Endothelial cell of umbilical vein (primary cell): ENCODE results near the gene TADA2B. TPM values are rescaled to one million over a fixed set of nuclear protein-coding genes. Genes with fewer than 3 reads are reported as not detected.

Source experiments
- BruUV-seq: library from RNA; stranded (reverse); fragments of 400-500 nt; replicated peaks from 2 replicates; lab custom pipeline; 2021; lab: Mats Ljungman, UMichigan
- CTCF ChIA-PET: fragments of 300-600, 350-600 bp; sonication (Branson Sonifier 250); formaldehyde crosslinking; loops from one replicate; lab custom pipeline; 2021; ENCODE audit warnings: antibody characterized with exemption, inconsistent platforms; lab: Charles Lee
- POLR2A ChIA-PET: fragments of 300-600, 350-600 bp; sonication (Branson Sonifier 250); formaldehyde crosslinking; loops from one replicate; lab custom pipeline; 2021; ENCODE audit warnings: antibody characterized with exemption, inconsistent platforms; lab: Charles Lee
- DNase-seq: peaks from one replicate; pipeline ENCODE4 v3.0.0-alpha.2; 2011; ENCODE audit warnings: low read depth, low spot score
- FAIRE-seq: peaks from 2 replicates; lab custom pipeline; 2011; peaks lifted over from hg19 to GRCh38; lab: Jason Lieb, UNC
- H2AFZ ChIP-seq: 2 replicates; pipeline ENCODE4 v1.6.0; 2012; ENCODE audit warnings: low read depth, low read length, control low read depth, inconsistent platforms
- H3K27ac ChIP-seq: 2 replicates; pipeline ENCODE4 v1.5.1; 2011; ENCODE audit warnings: low read depth, mild to moderate bottlenecking, control low read depth, low read length, moderate library complexity; ENCODE audit not compliant: insufficient read depth
- H3K27me3 ChIP-seq, 2 experiments: 2 replicates each; pipeline versions ENCODE4 v1.6.0 to v1.6.1; 2011; ENCODE audit warnings: low read length in 2 of 2, mixed read lengths in 1 of 2; ENCODE audit not compliant: control insufficient read depth in 2 of 2, insufficient read depth in 2 of 2
- H3K36me3 ChIP-seq, 2 experiments: 2 replicates in 1 of 2; 3 replicates in 1 of 2; pipeline ENCODE4 v1.5.1; 2011; ENCODE audit warnings: low read length in 2 of 2, mild to moderate bottlenecking in 1 of 2, moderate library complexity in 1 of 2; ENCODE audit not compliant: control insufficient read depth in 2 of 2, insufficient read depth in 2 of 2; ENCODE audit errors: extremely low read depth in 1 of 2
- H3K4me1 ChIP-seq: 3 replicates; pipeline ENCODE4 v1.5.1; 2011; ENCODE audit warnings: mild to moderate bottlenecking, low read length; ENCODE audit not compliant: control insufficient read depth, insufficient read depth; ENCODE audit errors: extremely low read depth
- H3K4me2 ChIP-seq: 2 replicates; pipeline ENCODE4 v1.6.1; 2011; ENCODE audit warnings: low read length, control low read depth, mixed read lengths; ENCODE audit not compliant: insufficient read depth
- H3K4me3 ChIP-seq, 3 experiments: fragments of 200-600 bp in 1 of 3; sonication (generic), shearing (Covaris generic) in 1 of 3; replicated peaks in 1 of 3; 2 replicates each; pipeline ENCODE4 v1.5.1; 2011 to 2016; ENCODE audit warnings: control low read depth in 3 of 3, low read length in 3 of 3, mild to moderate bottlenecking in 2 of 3, inconsistent platforms in 1 of 3, low read depth in 1 of 3, moderate library complexity in 1 of 3; ENCODE audit not compliant: insufficient read depth in 1 of 3
- H3K79me2 ChIP-seq: 2 replicates; pipeline ENCODE4 v1.6.0; 2012; ENCODE audit warnings: low read length, inconsistent platforms; ENCODE audit not compliant: control insufficient read depth, insufficient read depth
- H3K9ac ChIP-seq: replicated peaks from 2 replicates; pipeline ENCODE3; 2011; ENCODE audit warnings: low read length, control low read depth; ENCODE audit not compliant: insufficient read depth; ENCODE audit errors: extremely low read depth
- H3K9me1 ChIP-seq: replicated peaks from 3 replicates; pipeline ENCODE4 v1.6.0; 2011; ENCODE audit warnings: mild to moderate bottlenecking, low read length; ENCODE audit not compliant: control insufficient read depth, insufficient read depth; ENCODE audit errors: extremely low read depth
- H3K9me3 ChIP-seq: replicated peaks from 2 replicates; pipeline ENCODE4 v1.5.1; 2012; ENCODE audit warnings: low read length, inconsistent platforms; ENCODE audit not compliant: control insufficient read depth, insufficient read depth
- H4K20me1 ChIP-seq: replicated peaks from 2 replicates; pipeline ENCODE3; 2011; ENCODE audit warnings: mild to moderate bottlenecking, low read length; ENCODE audit not compliant: control insufficient read depth, insufficient read depth; ENCODE audit errors: extremely low read depth
- CTCF ChIP-seq, 2 donors: IDR thresholded peaks; 1 replicate in 1 of 2; 2 replicates in 1 of 2; pipeline ENCODE4 v1.5.1; 2011; ENCODE audit warnings: low read length in 2 of 2, mild to moderate bottlenecking in 2 of 2, moderate library complexity in 2 of 2, control low read depth in 1 of 2, inconsistent platforms in 1 of 2, low read depth in 1 of 2; ENCODE audit not compliant: insufficient read depth in 1 of 2; ENCODE audit errors: extremely low read depth in 1 of 2
- EZH2 ChIP-seq: IDR thresholded peaks from 2 replicates; pipeline ENCODE4 v1.6.1; 2012; ENCODE audit warnings: borderline replicate concordance, low read depth, mild to moderate bottlenecking, moderate library complexity, low read length, inconsistent platforms; ENCODE audit not compliant: severe bottlenecking
- FOS ChIP-seq: IDR thresholded peaks from 2 replicates; pipeline ENCODE4 v1.6.1; 2011; ENCODE audit warnings: mild to moderate bottlenecking, low read length, moderate library complexity, borderline replicate concordance; ENCODE audit not compliant: insufficient read depth
- GATA2 ChIP-seq: IDR thresholded peaks from 2 replicates; pipeline ENCODE4 v1.7.0; 2011; ENCODE audit warnings: low read depth, mild to moderate bottlenecking, moderate library complexity, mixed read lengths, low read length; ENCODE audit not compliant: insufficient read length, insufficient read depth
- JUN ChIP-seq: IDR thresholded peaks from 2 replicates; pipeline ENCODE4 v1.6.1; 2011; ENCODE audit warnings: borderline replicate concordance, low read depth; ENCODE audit not compliant: insufficient read length, insufficient read depth
- MAX ChIP-seq: IDR thresholded peaks from 2 replicates; pipeline ENCODE4 v1.6.1; 2011; ENCODE audit not compliant: insufficient read depth, insufficient read length
- MYC ChIP-seq: IDR thresholded peaks from one replicate; pipeline ENCODE4 v1.6.1; 2011; ENCODE audit warnings: mild to moderate bottlenecking, low read depth, low read length
- POLR2A ChIP-seq: IDR thresholded peaks from 2 replicates; pipeline ENCODE4 v1.6.1; 2012; ENCODE audit warnings: low read depth, mild to moderate bottlenecking, control low read depth, low read length
- POLR2AphosphoS5 ChIP-seq: IDR thresholded peaks from 2 replicates; pipeline ENCODE4 v1.6.1; 2012; ENCODE audit warnings: low read depth, mild to moderate bottlenecking, control low read depth, low read length, moderate library complexity; ENCODE audit not compliant: insufficient read depth
- dilution Hi-C: fragments of 300-500 bp; cut with MboI; formaldehyde crosslinking; loops from one replicate; pipeline ENCODE4 v1.15.0; 2019; ENCODE audit warnings: low sequenced_read_pairs; ENCODE audit not compliant: extremely low pct_ligation_motif_present
- intact Hi-C: fragments of 100-400 bp; cut with micrococcal nuclease; formaldehyde crosslinking; loops from one replicate; pipeline ENCODE4 v1.10.0; 2022
- polyA plus RNA-seq, 4 experiments: library from polyadenylated mRNA; depleted of rRNA in 3 of 4; stranded (reverse) in 3 of 4; unstranded in 1 of 4; fragments of >200 nt; gene quantifications; 2 replicates each; pipeline versions ENCODE4 v1.2.1 to v1.2.3, GENCODE V29; 2011 to 2012; ENCODE audit warnings: missing spikeins in 1 of 4
- total RNA-seq: library from RNA; stranded (reverse); gene quantifications from 2 replicates; pipeline ENCODE4 v1.2.3, GENCODE V29; 2021

TADA2B gene
- total and polyA plus RNA-seq, 2 donors (not counting 3 experiments of a cell fraction or from before 2014, with no cell fraction given): 5.5 to 11.5 TPM

DNA sequence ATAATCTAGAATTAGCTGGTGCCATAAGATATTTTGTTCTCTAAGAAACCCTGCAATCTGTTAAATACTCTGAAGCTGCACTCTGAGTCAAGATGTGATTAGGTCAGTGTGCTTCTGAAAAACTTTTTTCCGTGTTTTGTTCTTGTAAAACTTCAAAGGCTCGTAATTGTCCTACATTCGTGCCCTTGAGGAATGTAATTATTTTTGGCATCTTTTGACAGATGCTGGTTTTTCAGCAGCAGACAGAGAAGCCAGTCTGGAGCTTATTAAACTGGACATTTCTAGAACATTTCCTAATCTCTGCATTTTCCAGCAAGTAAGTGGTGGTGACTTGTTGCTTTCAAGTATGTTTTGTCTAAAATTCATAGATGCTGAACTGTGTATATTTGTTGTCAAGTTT is 36.8 kb upstream of the TADA2B start:
- DNase-seq (no peak), FAIRE-seq (no peak)
- Histone ChIP-seq H3K27ac (no peak overlapping the region), H3K9ac (no peak overlapping the region), H3K4me1 (no peaks in the 10 kb centered on the region), H4K20me1 (no peaks in the 10 kb centered on the region), H3K9me1 (no peaks in the 10 kb centered on the region), H3K4me2 (no peak overlapping the region), H3K4me3 (no peak overlapping the region), H3K27me3 (no peaks in the 10 kb centered on the region), H3K9me3 (no peaks in the 10 kb centered on the region), H3K36me3 (peaks cover 3 to 15% of the 10 kb centered on the region in 2 experiments), H2AFZ (no peak overlapping the region), H3K79me2 (no peaks in the 10 kb centered on the region)
- intact Hi-C loops (no loop called here), dilution Hi-C loops (no loop called here)
- TF ChIP-seq GATA2 (no peak), JUN (no peak), POLR2A (no peak), FOS (no peak), POLR2AphosphoS5 (no peak), CTCF (IDR thresholded peaks at IDR 0.05; ENCODE audit: extremely low read depth in 1 of 2, insufficient read depth in 1 of 2, low read depth in 1 of 2, low read length in 2 of 2) (no peak), MAX (no peak), EZH2 (no peak), MYC (no peak)
- CTCF ChIA-PET: interaction anchor here (1.7 to 2.8 kb wide), 2 partner anchors 15 to 32 kb away, joined by 5 to 9 read pairs; no protein-coding TSS in a partner anchor
- BruUV-seq: no TSS peak
- POLR2A ChIA-PET: no interaction called here
